Tibial nerve (tissue), 4 donors: Measurements from ENCODE around the gene IL1RAPL2.

Experiments
- CTCF ChIP-seq, 5 experiments: fragments of 200-600 bp in 3 of 5; fragments of 450-650 bp in 2 of 5; sonication (generic) in 3 of 5; IDR thresholded peaks; one replicate each; pipeline ENCODE4 v1.5.1; 2016 to 2019; ENCODE audit warnings: antibody characterized with exemption in 5 of 5, mild to moderate bottlenecking in 3 of 5, moderate library complexity in 2 of 5
- EP300 ChIP-seq, 2 donors: sonication (generic); formaldehyde crosslinking; IDR thresholded peaks; one replicate each; pipeline ENCODE4 v1.6.1; 2017; ENCODE audit warnings: antibody characterized with exemption in 2 of 2, mild to moderate bottlenecking in 1 of 2

GRCh38 chrX:104684077-104684476 is 118.1 kb downstream of the IL1RAPL2 start:
- TF ChIP-seq CTCF (IDR thresholded peaks at IDR 0.05) (no peak), EP300 (IDR thresholded peaks at IDR 0.05) (no peak)
